SK-N-SH treated with all-trans-retinoic acid at 6 μM for 48 hours (cell line): Measurements from ENCODE around the gene SLC12A8.

Experiments
- BACH2 ChIP-seq: fragments of 250-450 bp; sonication (Bioruptor Pico); IDR thresholded peaks from 2 replicates; pipeline ENCODE4 v1.9.0; 2021; ENCODE audit warnings: mild to moderate bottlenecking, borderline replicate concordance
- CREB5 ChIP-seq: fragments of 250-450 bp; sonication (Bioruptor Pico); IDR thresholded peaks from 2 replicates; pipeline ENCODE4 v1.5.1; 2020; ENCODE audit warnings: low read depth, mild to moderate bottlenecking, moderate library complexity
- CSRNP3 ChIP-seq: fragments of 250-450 bp; sonication (Bioruptor Pico); IDR thresholded peaks from 2 replicates; pipeline ENCODE4 v1.5.1; 2021; ENCODE audit warnings: mild to moderate bottlenecking, moderate library complexity
- PPARA ChIP-seq: fragments of 250-450 bp; sonication (Bioruptor Pico); IDR thresholded peaks from 2 replicates; pipeline ENCODE4 v1.5.0; 2020; ENCODE audit warnings: mild to moderate bottlenecking, borderline replicate concordance
- TCF4 ChIP-seq: fragments of 250-450 bp; sonication (Bioruptor Pico); IDR thresholded peaks from 2 replicates; pipeline ENCODE4 v1.8.0; 2021; ENCODE audit warnings: mild to moderate bottlenecking, moderate library complexity, borderline replicate concordance
- ZNF565 ChIP-seq: fragments of 450-650 bp; formaldehyde crosslinking; conservative IDR thresholded peaks from 2 replicates; pipeline ENCODE4 v1.5.0; 2020; ENCODE audit warnings: low read depth, mild to moderate bottlenecking, moderate library complexity

GRCh38 chr3:125090649-125091048 is 121.9 kb downstream of the SLC12A8 start:
- TF ChIP-seq CREB5 (CRISPR knock-in tag) = no peak
- no peak for TF ChIP-seq CSRNP3 (CRISPR knock-in tag)
- TF ChIP-seq ZNF565 (CRISPR knock-in tag) = no peak
- TF ChIP-seq BACH2 = no peak
- TF ChIP-seq TCF4 (CRISPR knock-in tag) = no peak
- no peak for TF ChIP-seq PPARA (CRISPR knock-in tag)
